HCT116 (cell line): ENCODE measurements around the gene PRR23A. TPM values are rescaled to one million over a fixed set of nuclear protein-coding genes. Genes with fewer than 3 reads are reported as not detected.

Experiments
- ATAC-seq: fragments of 200-7000 bp; cut with Tn5 transposase; 2 replicates; pipeline ENCODE4 v1.9.1; 2020; ENCODE audit warnings: mild to moderate bottlenecking, moderate library complexity
- BruUV-seq: library from RNA; stranded (reverse); fragments of 400-500 nt; replicated peaks from 2 replicates; lab custom pipeline; 2021; lab: Mats Ljungman, UMichigan
- CTCF ChIA-PET: fragments of 300-600 bp; sonication (Branson Sonifier 250); formaldehyde crosslinking; loops from one replicate; lab custom pipeline; 2021; ENCODE audit warnings: antibody characterized with exemption; lab: Charles Lee
- POLR2A ChIA-PET: fragments of 300-600, 350-600 bp; sonication (Branson Sonifier 250); formaldehyde crosslinking; loops from one replicate; lab custom pipeline; 2021; ENCODE audit warnings: antibody characterized with exemption; lab: Charles Lee
- RAD21 ChIA-PET, 2 experiments: fragments of 300-600 bp; sonication (Branson Sonifier 250); formaldehyde crosslinking; loops; one replicate each; lab custom pipeline; 2023; ENCODE audit warnings: low total read pairs in 2 of 2; ENCODE audit not compliant: uncharacterized antibody in 2 of 2, unreplicated experiment in 2 of 2, low non-redundant PET in 1 of 2; lab: Charles Lee
- DNase-seq: peaks from one replicate; pipeline ENCODE4 v3.0.0-alpha.2; 2010; ENCODE audit warnings: low read depth, low spot score
- H2AFZ ChIP-seq: fragments of 200-600 bp; shearing (Covaris generic), sonication (generic); 2 replicates; pipeline ENCODE4 v1.6.1; 2017; ENCODE audit warnings: low read depth, mixed run types, mixed read lengths, antibody characterized with exemption, low read length; ENCODE audit not compliant: poor library complexity, severe bottlenecking
- H3K27ac ChIP-seq: 2 replicates; pipeline ENCODE4 v1.5.1; 2012; ENCODE audit warnings: low read depth, low read length
- H3K27me3 ChIP-seq: fragments of 200-600 bp; sonication (generic); 2 replicates; pipeline ENCODE4 v1.6.1; 2016; ENCODE audit warnings: mixed run types, low read length, mixed read lengths; ENCODE audit not compliant: insufficient read depth
- H3K36me3 ChIP-seq, 2 experiments: fragments of 200-500 bp in 1 of 2; fragments of 200-600 bp in 1 of 2; sonication (Bioruptor generic) in 1 of 2; sonication (generic) in 1 of 2; 2 replicates each; pipeline versions ENCODE4 v1.5.1 to v1.6.1; 2014 to 2016; ENCODE audit warnings: low read length in 2 of 2, inconsistent platforms in 1 of 2, mixed read lengths in 1 of 2, mixed run types in 1 of 2; ENCODE audit not compliant: insufficient read depth in 2 of 2, control insufficient read depth in 1 of 2
- H3K4me1 ChIP-seq, 2 experiments: fragments of 200-600 bp in 1 of 2; sonication (generic) in 1 of 2; 2 replicates each; pipeline versions ENCODE4 v1.5.1 to v1.6.1; 2012 to 2017; ENCODE audit warnings: low read length in 2 of 2, inconsistent platforms in 1 of 2, mild to moderate bottlenecking in 1 of 2, mixed read lengths in 1 of 2, mixed run types in 1 of 2, moderate library complexity in 1 of 2; ENCODE audit not compliant: insufficient read depth in 2 of 2, control insufficient read depth in 1 of 2
- H3K4me2 ChIP-seq: fragments of 200-600 bp; sonication (generic); 2 replicates; pipeline ENCODE4 v1.6.1; 2017; ENCODE audit warnings: mixed run types, low read length, mixed read lengths
- H3K4me3 ChIP-seq, 2 experiments: fragments of 200-600 bp in 1 of 2; sonication (generic) in 1 of 2; replicated peaks in 1 of 2; 2 replicates each; pipeline ENCODE4 v1.5.1; 2011 to 2016; ENCODE audit warnings: low read length in 2 of 2, control low read depth in 1 of 2, low read depth in 1 of 2, mild to moderate bottlenecking in 1 of 2, mixed read lengths in 1 of 2, mixed run types in 1 of 2
- H3K79me2 ChIP-seq: fragments of 200-600 bp; sonication (generic); 2 replicates; pipeline ENCODE4 v1.6.1; 2017; ENCODE audit warnings: mild to moderate bottlenecking, mixed run types, low read length, moderate library complexity, mixed read lengths; ENCODE audit not compliant: insufficient read depth
- H3K9ac ChIP-seq: fragments of 200-600 bp; sonication (generic); 2 replicates; pipeline ENCODE4 v1.6.1; 2016; ENCODE audit warnings: low read length, mixed read lengths
- H3K9me2 ChIP-seq: fragments of 200-600 bp; sonication (generic), shearing (Covaris generic); 2 replicates; pipeline ENCODE4 v1.6.1; 2017; ENCODE audit warnings: mixed run types, mild to moderate bottlenecking, moderate library complexity; ENCODE audit not compliant: insufficient read depth
- H3K9me3 ChIP-seq, 2 experiments: fragments of 200-500 bp in 1 of 2; fragments of 200-600 bp in 1 of 2; sonication (Bioruptor generic) in 1 of 2; sonication (generic) in 1 of 2; 2 replicates each; pipeline ENCODE4 v1.6.1; 2014 to 2017; ENCODE audit warnings: low read length in 2 of 2, mixed read lengths in 2 of 2, inconsistent platforms in 1 of 2, low read depth in 1 of 2, mild to moderate bottlenecking in 1 of 2, mixed run types in 1 of 2, moderate library complexity in 1 of 2; ENCODE audit not compliant: control insufficient read depth in 1 of 2, insufficient read depth in 1 of 2
- H4K20me1 ChIP-seq: fragments of 200-600 bp; sonication (generic), shearing (Covaris generic); 2 replicates; pipeline ENCODE4 v1.6.1; 2017; ENCODE audit warnings: mixed run types, mild to moderate bottlenecking, moderate library complexity; ENCODE audit not compliant: insufficient read depth
- ATF3 ChIP-seq: IDR thresholded peaks from 2 replicates; pipeline ENCODE4 v1.6.1; 2012
- CEBPB ChIP-seq: IDR thresholded peaks from 2 replicates; pipeline ENCODE4 v1.6.1; 2012; ENCODE audit warnings: low read depth
- CTCF ChIP-seq, 3 experiments: fragments of 200-600 bp in 1 of 3; sonication (generic) in 1 of 3; IDR thresholded peaks in 2 of 3; conservative IDR thresholded peaks in 1 of 3; 2 replicates each; pipeline ENCODE4 v1.5.1; 2012 to 2017; ENCODE audit warnings: low read depth in 2 of 3, low read length in 2 of 3, antibody characterized with exemption in 1 of 3, borderline replicate concordance in 1 of 3, control low read depth in 1 of 3, mild to moderate bottlenecking in 1 of 3, mixed read lengths in 1 of 3, mixed run types in 1 of 3, moderate library complexity in 1 of 3; ENCODE audit not compliant: insufficient read depth in 1 of 3
- EGR1 ChIP-seq: IDR thresholded peaks from 2 replicates; pipeline ENCODE4 v1.6.1; 2012; ENCODE audit warnings: low read depth
- ELF1 ChIP-seq: IDR thresholded peaks from 2 replicates; pipeline ENCODE4 v1.6.1; 2012; ENCODE audit warnings: low read depth, borderline replicate concordance
- EZH2 ChIP-seq: fragments of 200-600 bp; sonication (generic); IDR thresholded peaks from 2 replicates; pipeline ENCODE4 v1.6.1; 2017; ENCODE audit warnings: antibody characterized with exemption, mixed run types
- FOSL1 ChIP-seq: IDR thresholded peaks from 2 replicates; pipeline ENCODE4 v1.6.1; 2012; ENCODE audit warnings: low read depth
- JUND ChIP-seq: IDR thresholded peaks from 2 replicates; pipeline ENCODE4 v1.6.1; 2012
- MAX ChIP-seq: IDR thresholded peaks from 2 replicates; pipeline ENCODE4 v1.6.1; 2012
- POLR2AphosphoS5 ChIP-seq: IDR thresholded peaks from 2 replicates; pipeline ENCODE4 v1.6.1; 2011; ENCODE audit warnings: mild to moderate bottlenecking, low read depth, low read length, moderate library complexity
- RAD21 ChIP-seq: IDR thresholded peaks from 2 replicates; pipeline ENCODE4 v1.6.1; 2012; ENCODE audit warnings: low read depth, mild to moderate bottlenecking
- SP1 ChIP-seq: IDR thresholded peaks from 2 replicates; pipeline ENCODE4 v1.6.1; 2012; ENCODE audit warnings: low read depth
- SRF ChIP-seq: IDR thresholded peaks from 2 replicates; pipeline ENCODE4 v1.6.1; 2012; ENCODE audit warnings: low read depth
- TCF7L2 ChIP-seq: IDR thresholded peaks from 2 replicates; pipeline ENCODE4 v1.7.0; 2011; ENCODE audit warnings: borderline replicate concordance, inconsistent platforms; ENCODE audit not compliant: insufficient read depth, insufficient read length; ENCODE audit errors: extremely low read depth
- YY1 ChIP-seq: IDR thresholded peaks from 2 replicates; pipeline ENCODE4 v1.6.1; 2011; ENCODE audit warnings: low read length, low read depth, moderate library complexity, mild to moderate bottlenecking; ENCODE audit not compliant: insufficient replicate concordance; ENCODE audit errors: extremely low read depth
- ZBTB33 ChIP-seq: IDR thresholded peaks from 2 replicates; pipeline ENCODE4 v1.6.1; 2011; ENCODE audit warnings: mild to moderate bottlenecking, low read length, moderate library complexity; ENCODE audit not compliant: insufficient replicate concordance; ENCODE audit errors: extremely low read depth
- ZNF274 ChIP-seq: fragments of 200-500 bp; sonication (Bioruptor generic); IDR thresholded peaks from 2 replicates; pipeline ENCODE4 v1.6.1; 2014; ENCODE audit warnings: mild to moderate bottlenecking, low read depth, low read length, inconsistent platforms
- intact Hi-C: fragments of 100-400 bp; cut with micrococcal nuclease; formaldehyde crosslinking; loops from 2 replicates; pipeline ENCODE4 v1.10.0; 2022
- total RNA-seq: library from RNA; stranded (reverse); gene quantifications from one replicate; pipeline ENCODE4 v1.2.1, GENCODE V29; 2021; ENCODE audit not compliant: unreplicated experiment

The PRR23A gene
- total RNA-seq, 1 experiment from 2014 or later: not detected

GRCh38 chr3:139024968-139025367 lies 18.9 kb upstream of the PRR23A start:
- Histone ChIP-seq H4K20me1 (no peaks in the 10 kb centered on the region), H3K9me3 (no peaks in the 10 kb centered on the region; a peak in 1 of 4 replicates), H3K27ac (no peak overlapping the region), H3K9me2 (no peaks in the 10 kb centered on the region), H3K4me3 (no peak overlapping the region), H3K4me2 (no peak overlapping the region), H3K79me2 (no peaks in the 10 kb centered on the region), H3K27me3 (no peaks in the 10 kb centered on the region), H3K4me1 (no peaks in the 10 kb centered on the region), H3K9ac (no peak overlapping the region), H3K36me3 (no peaks in the 10 kb centered on the region), H2AFZ (no peak overlapping the region)
- BruUV-seq: no TSS peak
- RAD21 ChIA-PET: no interaction called here
- TF ChIP-seq EGR1 (no peak), RAD21 (no peak), CEBPB (no peak), SRF (no peak), ZNF274 (no peak), EZH2 (no peak), YY1 (no peak), TCF7L2 (no peak), ELF1 (no peak), FOSL1 (no peak), MAX (no peak), ZBTB33 (no peak), ATF3 (no peak), POLR2AphosphoS5 (no peak), CTCF (IDR thresholded peaks at IDR 0.05 in 2 of 3, conservative IDR thresholded peaks at IDR 0.05 in 1 of 3; ENCODE audit: borderline replicate concordance in 1 of 3, insufficient read depth in 1 of 3, low read depth in 2 of 3, low read length in 2 of 3) (no peak), SP1 (no peak), JUND (no peak)
- no peak for ATAC-seq
- no peak for DNase-seq
- intact Hi-C loops: no loop called here
- POLR2A ChIA-PET: no interaction called here
- CTCF ChIA-PET: no interaction called here
